HEK293T (cell line): ENCODE measurements around the gene GALNT7.

Experiments used
- CTCF ChIA-PET: fragments of 350-600 bp; formaldehyde crosslinking; extraction: SDS; loops from one replicate; lab custom pipeline; 2021; ENCODE audit warnings: antibody characterized with exemption, inconsistent platforms; lab: Yijun Ruan, JAX
- POLR2A ChIA-PET: fragments of 350-600 bp; formaldehyde crosslinking; extraction: SDS; loops from one replicate; lab custom pipeline; 2020; ENCODE audit warnings: antibody characterized with exemption, inconsistent platforms; lab: Yijun Ruan, JAX
- DNase-seq: peaks from one replicate; pipeline ENCODE4 v3.0.0; 2012; ENCODE audit warnings: mixed read lengths; ENCODE audit errors: extremely low spot score
- ARNT ChIP-seq: fragments of 450-650 bp; IDR thresholded peaks from 2 replicates; pipeline ENCODE4 v1.6.1; 2017; ENCODE audit warnings: mild to moderate bottlenecking
- BHLHE40 ChIP-seq: fragments of 450-650 bp; IDR thresholded peaks from 2 replicates; pipeline ENCODE4 v1.6.1; 2016; ENCODE audit warnings: mild to moderate bottlenecking, moderate library complexity, borderline replicate concordance
- CTBP1 ChIP-seq: fragments of 450-650 bp; IDR thresholded peaks from 2 replicates; pipeline ENCODE4 v1.6.1; 2016; ENCODE audit warnings: borderline replicate concordance
- ELF4 ChIP-seq: fragments of 450-650 bp; IDR thresholded peaks from 2 replicates; pipeline ENCODE4 v1.6.1; 2017; ENCODE audit warnings: antibody characterized with exemption
- FOXA1 ChIP-seq: fragments of 450-650 bp; IDR thresholded peaks from 2 replicates; pipeline ENCODE4 v1.6.1; 2016; ENCODE audit warnings: mild to moderate bottlenecking
- FOXK2 ChIP-seq: fragments of 450-650 bp; IDR thresholded peaks from 2 replicates; pipeline ENCODE4 v1.6.1; 2016; ENCODE audit warnings: mild to moderate bottlenecking
- FOXM1 ChIP-seq: fragments of 450-650 bp; IDR thresholded peaks from 2 replicates; pipeline ENCODE4 v1.6.1; 2017; ENCODE audit warnings: mild to moderate bottlenecking, borderline replicate concordance
- HDGF ChIP-seq: fragments of 450-650 bp; IDR thresholded peaks from 2 replicates; pipeline ENCODE4 v1.6.1; 2017; ENCODE audit warnings: antibody characterized with exemption, borderline replicate concordance
- L3MBTL2 ChIP-seq: fragments of 450-650 bp; conservative IDR thresholded peaks from 2 replicates; pipeline ENCODE4 v1.6.1; 2016; ENCODE audit warnings: mild to moderate bottlenecking
- LEF1 ChIP-seq: fragments of 450-650 bp; IDR thresholded peaks from 2 replicates; pipeline ENCODE4 v1.6.1; 2017; ENCODE audit warnings: mild to moderate bottlenecking, borderline replicate concordance
- NFRKB ChIP-seq: fragments of 450-650 bp; IDR thresholded peaks from 2 replicates; pipeline ENCODE4 v1.6.1; 2016; ENCODE audit warnings: mild to moderate bottlenecking, moderate library complexity
- SP1 ChIP-seq: fragments of 450-650 bp; IDR thresholded peaks from 2 replicates; pipeline ENCODE4 v1.6.1; 2017
- SUZ12 ChIP-seq: fragments of 450-650 bp; IDR thresholded peaks from 2 replicates; pipeline ENCODE4 v1.6.1; 2016; ENCODE audit warnings: mild to moderate bottlenecking
- TARDBP ChIP-seq: fragments of 450-650 bp; IDR thresholded peaks from 2 replicates; pipeline ENCODE4 v1.6.1; 2016
- ZNF384 ChIP-seq: fragments of 450-650 bp; IDR thresholded peaks from 2 replicates; pipeline ENCODE4 v1.6.1; 2016
- TF ChIP-seq, protein P1 (sequence below): fragments of 450-650 bp; IDR thresholded peaks from 2 replicates; pipeline ENCODE4 v1.6.1; 2016

GALNT7 gene

DNA sequence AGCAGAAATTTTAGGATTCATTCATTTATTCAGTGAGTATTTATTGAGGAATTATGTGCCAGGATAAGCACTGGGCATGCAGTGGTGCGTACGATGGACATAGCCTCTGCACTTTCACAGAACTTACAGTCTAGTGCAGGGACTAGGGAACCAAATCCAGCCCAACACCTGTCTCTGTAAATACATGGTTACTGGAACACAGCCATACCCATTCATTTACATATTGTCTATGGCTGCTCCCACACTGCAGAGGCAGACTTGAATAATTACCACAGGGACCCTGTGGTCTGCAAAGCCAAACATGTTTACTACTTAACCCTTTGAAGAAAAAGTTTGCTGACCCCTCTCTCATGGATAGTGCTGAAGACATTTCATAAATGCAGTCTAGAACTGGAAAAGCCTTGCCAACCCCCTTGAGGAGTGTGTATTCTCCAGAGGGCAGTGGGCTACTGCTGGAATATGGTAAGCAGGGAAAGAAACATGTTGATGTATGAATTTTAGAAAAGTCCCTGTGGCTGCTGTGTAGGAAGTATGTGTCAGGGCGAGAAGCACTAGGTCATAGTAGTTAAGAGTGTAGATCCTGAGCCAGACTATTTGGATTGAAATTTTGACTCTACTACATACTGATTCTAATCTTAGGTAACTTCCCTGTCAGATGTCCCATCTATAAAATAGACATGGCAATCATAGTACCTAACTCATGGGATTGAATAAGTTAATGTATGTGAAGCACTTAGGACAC, 75.5 kb downstream of the GALNT7 start:
- TF ChIP-seq ARNT (no peak), FOXM1 (no peak), FOXK2 (no peak), L3MBTL2 (no peak)
- CTCF ChIA-PET = no interaction called here
- POLR2A ChIA-PET = no interaction called here
- no peak for DNase-seq

DNA sequence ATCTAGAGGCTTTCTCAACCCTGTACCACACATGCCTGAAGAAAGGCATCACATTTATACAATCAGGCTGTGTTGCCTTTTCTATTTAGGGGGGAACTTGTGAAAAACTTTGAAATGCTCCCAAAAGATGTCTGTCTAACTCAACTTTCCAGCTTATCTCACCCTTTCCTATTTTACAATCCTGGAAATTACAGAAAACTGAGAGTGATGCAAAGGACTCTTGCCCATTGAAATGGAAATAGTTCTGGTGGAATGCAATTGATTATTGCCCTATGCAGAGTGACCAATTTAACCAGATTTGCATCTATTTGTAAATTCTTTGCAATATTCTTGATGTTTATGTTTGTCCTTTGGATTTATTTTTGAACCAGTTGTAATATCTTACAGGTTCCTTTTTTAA, 77.3 kb downstream of the GALNT7 start:
- CTCF ChIA-PET = interaction anchor here (1.6 kb wide), 1 partner anchor 12 kb away, joined by 4 read pairs; no protein-coding TSS in a partner anchor
- no peak for TF ChIP-seq BHLHE40
- TF ChIP-seq TARDBP = no peak
- POLR2A ChIA-PET = interaction anchor here (1.4 kb wide), 1 partner anchor 88 kb away, joined by 3 read pairs; the partner anchor contains the start of gene HMGB2
- no peak for DNase-seq

DNA sequence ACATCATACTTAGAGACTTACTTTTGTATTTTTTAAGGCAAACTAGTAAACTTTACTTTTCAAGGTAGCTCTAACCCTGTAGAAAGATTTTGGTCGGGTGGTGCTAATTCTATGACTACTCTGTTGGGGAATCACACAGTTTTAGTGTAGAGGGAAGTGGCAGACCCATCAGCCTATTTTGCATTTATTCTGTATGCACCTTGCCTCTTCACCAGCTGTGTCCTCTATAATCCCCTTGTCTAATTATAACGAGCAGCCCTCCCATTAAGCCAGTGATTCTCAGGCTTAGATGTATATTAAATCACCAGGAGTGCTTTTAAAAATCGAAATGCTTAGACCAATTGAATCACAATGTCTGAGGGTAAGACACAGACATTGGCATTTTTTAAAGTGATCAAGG, 78.1 kb downstream of the GALNT7 start:
- ChIA-PET CTCF (interaction anchor here (0.6 kb wide), 1 partner anchor 126 kb away, joined by 3 read pairs; no protein-coding TSS in a partner anchor), POLR2A (no interaction called here)
- TF ChIP-seq FOXM1 = no peak
- DNase-seq = no peak

DNA sequence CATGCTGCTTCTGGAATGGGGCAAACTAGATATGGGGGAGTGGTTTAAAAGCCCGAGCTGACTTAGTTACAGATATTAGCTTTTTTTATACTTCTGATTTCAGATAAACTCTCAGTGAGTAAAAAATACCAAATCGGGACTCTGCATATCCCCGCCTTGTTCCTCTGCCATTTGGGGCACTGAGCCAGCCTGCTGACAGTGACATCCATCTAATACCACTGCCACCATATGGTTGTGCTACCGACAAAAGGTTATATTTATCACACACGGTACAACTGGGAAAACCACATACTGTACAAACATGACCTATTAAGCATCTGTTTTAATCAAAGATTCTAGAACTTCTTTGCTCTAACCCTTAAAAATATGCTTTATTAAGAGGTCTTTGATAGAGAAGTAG, 78.7 kb downstream of the GALNT7 start:
- DNase-seq = no peak
- ChIA-PET POLR2A (no interaction called here), CTCF (no interaction called here)
- TF ChIP-seq FOXK2 = no peak
- no peak for TF ChIP-seq ELF4
- no peak for TF ChIP-seq ARNT
- no peak for TF ChIP-seq SUZ12
- no peak for TF ChIP-seq ZNF384
- no peak for TF ChIP-seq HDGF

DNA sequence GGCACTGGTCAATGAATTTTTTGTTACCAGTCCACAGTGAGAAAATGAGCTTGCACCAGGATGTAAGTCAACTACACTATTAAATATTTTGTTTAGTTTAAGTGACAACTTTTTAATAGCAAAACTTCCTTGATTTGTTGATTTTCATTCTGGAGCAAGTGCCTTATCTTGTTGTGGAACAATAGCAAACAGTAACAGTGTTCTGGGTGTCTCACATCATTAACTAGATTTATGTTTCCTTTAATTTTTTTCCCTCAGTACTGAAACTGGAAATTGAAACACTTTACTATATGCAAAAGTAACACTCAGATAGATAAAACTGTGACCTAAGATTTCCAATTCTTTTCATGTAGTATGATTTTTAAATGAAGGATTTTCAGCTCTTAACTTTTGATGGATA, 80.1 kb downstream of the GALNT7 start:
- CTCF ChIA-PET = no interaction called here
- DNase-seq = no peak
- POLR2A ChIA-PET = no interaction called here
- TF ChIP-seq ZNF384 = no peak
- TF ChIP-seq SP1 = no peak
- TF ChIP-seq, protein P1, sequence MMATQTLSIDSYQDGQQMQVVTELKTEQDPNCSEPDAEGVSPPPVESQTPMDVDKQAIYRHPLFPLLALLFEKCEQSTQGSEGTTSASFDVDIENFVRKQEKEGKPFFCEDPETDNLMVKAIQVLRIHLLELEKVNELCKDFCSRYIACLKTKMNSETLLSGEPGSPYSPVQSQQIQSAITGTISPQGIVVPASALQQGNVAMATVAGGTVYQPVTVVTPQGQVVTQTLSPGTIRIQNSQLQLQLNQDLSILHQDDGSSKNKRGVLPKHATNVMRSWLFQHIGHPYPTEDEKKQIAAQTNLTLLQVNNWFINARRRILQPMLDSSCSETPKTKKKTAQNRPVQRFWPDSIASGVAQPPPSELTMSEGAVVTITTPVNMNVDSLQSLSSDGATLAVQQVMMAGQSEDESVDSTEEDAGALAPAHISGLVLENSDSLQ = no peak
- no peak for TF ChIP-seq FOXK2
- TF ChIP-seq L3MBTL2 = no peak
- no peak for TF ChIP-seq CTBP1
- TF ChIP-seq BHLHE40 = no peak
- TF ChIP-seq HDGF = no peak
- no peak for TF ChIP-seq NFRKB
- no peak for TF ChIP-seq TARDBP
- no peak for TF ChIP-seq ARNT
- no peak for TF ChIP-seq LEF1
- no peak for TF ChIP-seq SUZ12
- TF ChIP-seq FOXM1 = no peak

DNA sequence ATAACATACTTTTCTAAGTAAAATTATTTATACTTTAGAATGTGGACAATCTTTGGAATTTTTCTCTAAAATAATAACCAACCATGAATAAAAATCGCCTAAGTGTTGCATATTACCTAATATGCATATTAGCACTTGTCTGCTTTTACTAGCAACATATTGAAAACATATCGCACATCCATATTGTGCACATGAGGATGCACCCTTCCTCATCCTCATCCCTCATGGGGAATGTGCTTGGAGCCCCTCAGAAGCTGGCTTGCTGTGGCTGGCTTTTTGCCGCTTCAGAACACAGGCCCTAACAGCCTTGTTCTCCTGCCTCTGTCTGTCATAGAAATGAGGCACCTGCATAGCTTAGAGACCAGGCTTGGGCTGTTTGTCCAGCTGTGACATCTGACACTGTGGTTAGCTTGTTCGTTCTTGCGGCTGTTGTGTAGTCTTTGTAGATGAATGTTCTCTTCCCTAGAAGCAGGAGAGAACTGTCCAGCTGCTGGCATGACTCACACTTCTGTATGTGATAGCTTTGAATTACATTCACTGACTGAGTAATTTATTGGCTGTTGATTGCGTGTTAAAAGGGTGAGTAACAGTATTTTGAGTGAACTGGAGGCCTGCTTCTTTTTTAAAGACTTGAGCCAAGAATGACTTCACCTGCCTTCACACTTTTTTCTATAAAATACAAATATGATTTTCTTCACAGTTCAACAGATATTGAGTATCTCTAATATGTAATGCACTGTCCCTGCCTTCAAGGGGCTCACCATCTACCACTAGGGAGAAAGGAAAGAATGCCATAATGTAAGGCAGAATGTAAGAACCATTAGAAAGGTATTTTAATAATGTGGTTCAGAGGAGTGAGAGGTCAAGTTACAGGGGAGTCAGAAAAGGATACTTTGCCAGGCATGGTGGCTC, 83.7 kb downstream of the GALNT7 start:
- ChIA-PET CTCF (interaction anchor here (0.6 to 1.5 kb wide), 7 partner anchors 39 to 239 kb away, joined by 3 to 4 read pairs (median 3); no protein-coding TSS in a partner anchor), POLR2A (interaction anchor here (0.8 to 1.1 kb wide), 3 partner anchors 16 to 229 kb away, joined by 3 to 4 read pairs (median 3); partner anchors contain the start of gene GALNT7)
- DNase-seq = peak; percentile 47
- TF ChIP-seq FOXM1 (no peak), TARDBP (no peak), LEF1 (no peak), SP1 (no peak), NFRKB (no peak), CTBP1 (peak; percentile 70; the same call in 1 of the 2 replicates)
- TF ChIP-seq, protein P1 = peak; percentile 89

DNA sequence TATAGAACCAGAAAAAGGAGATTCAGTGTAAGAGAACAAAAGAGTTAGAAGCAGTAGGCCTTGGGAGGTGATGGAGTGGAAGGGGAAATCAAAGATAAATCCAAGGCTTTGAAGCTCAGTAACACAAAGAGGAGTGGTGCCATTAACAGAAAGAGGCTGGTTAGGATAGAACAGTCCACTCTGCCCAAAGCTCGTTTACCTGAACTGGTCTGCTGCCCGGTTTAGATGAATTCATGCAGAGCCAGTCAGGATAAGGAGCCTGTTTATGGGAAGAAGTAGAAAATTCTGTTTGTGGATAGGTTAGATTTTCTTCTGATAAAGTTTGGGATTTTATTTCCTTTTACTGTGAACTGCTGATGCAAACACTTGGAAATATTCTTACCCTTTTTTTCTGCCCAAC, 85.0 kb downstream of the GALNT7 start:
- DNase-seq = no peak
- TF ChIP-seq NFRKB (no peak), FOXM1 (no peak), BHLHE40 (no peak), LEF1 (no peak), ELF4 (no peak), ZNF384 (no peak), SUZ12 (no peak), HDGF (no peak), ARNT (no peak), FOXA1 (no peak)
- TF ChIP-seq, protein P1 = no peak
- CTCF ChIA-PET = interaction anchor here (0.7 to 1.2 kb wide), 3 partner anchors 13 to 240 kb away, joined by 3 to 7 read pairs (median 3); no protein-coding TSS in a partner anchor
- POLR2A ChIA-PET = interaction anchor here (0.7 to 1.1 kb wide), 2 partner anchors 81 to 85 kb away, joined by 3 read pairs; partner anchors contain the start of genes GALNT7 and HMGB2
